NCI-H1092 (cell line): ENCODE results near the gene PGM1.
A peak's percentile ranks its signal among the peaks of the same experiment; 100 is the strongest.

ENCODE experiments used
- DNase-seq: peaks from one replicate; lab custom pipeline; 2025; lab: John Stamatoyannopoulos, UW

PGM1 gene

DNA sequence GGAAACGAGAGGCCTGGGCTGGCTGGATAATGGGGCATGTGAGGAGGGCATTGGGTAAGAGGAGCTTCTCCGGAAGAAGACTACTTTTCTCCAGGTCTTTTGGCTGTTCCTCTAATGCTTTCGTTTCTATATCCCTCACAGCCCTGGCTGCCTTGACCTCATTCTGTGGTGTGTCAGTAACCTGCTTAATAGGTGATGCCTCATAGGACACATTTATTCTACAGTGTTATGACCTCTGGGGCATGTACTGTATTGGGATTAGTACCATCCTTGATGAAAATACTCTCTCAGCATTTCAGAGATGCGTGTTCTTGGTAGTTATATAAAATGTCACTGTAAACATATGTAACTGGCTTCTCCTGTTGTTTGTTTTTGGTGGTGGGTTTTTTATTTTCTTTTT, 40.1 kb downstream of the PGM1 start:
- DNase-seq: no peak

DNA sequence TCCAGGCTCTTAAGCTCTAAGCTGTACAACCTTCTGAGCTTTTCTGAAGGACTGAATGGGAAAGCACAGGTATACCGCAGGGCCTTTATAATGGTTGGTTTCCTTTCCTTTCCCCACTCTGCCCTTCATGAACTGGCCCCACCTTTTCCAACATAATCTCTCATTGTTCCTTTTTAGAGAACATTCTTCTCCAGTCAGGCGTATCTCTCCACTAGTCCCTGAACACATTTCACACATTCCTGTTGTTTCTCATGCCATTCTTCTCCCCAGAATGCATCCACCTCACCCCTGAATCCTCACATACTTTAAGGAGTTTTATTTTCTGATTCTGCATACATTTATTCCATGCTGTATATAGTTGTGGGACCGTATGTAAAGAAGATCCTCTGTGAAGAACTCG, 41.3 kb downstream of the PGM1 start:
- no peak for DNase-seq

DNA sequence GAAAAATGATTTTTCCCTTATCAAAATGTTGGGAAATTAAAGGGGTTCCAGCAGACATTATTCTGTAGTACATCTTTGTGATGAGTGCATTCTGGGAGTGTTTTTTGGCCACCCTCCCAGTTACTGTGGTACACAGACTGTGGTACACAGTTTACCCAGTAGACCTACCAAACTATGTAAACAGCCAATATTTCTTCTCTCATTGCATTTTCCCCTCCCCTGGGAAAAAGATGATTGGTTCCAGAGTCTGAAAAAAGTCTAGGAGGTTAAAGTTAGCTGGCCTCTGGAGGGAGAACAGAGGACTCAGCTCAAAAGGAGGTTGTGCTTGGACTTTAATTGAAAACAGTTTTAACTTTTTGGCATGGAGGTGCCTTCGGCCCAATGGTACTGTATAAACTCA, 42.5 kb downstream of the PGM1 start:
- no peak for DNase-seq

DNA sequence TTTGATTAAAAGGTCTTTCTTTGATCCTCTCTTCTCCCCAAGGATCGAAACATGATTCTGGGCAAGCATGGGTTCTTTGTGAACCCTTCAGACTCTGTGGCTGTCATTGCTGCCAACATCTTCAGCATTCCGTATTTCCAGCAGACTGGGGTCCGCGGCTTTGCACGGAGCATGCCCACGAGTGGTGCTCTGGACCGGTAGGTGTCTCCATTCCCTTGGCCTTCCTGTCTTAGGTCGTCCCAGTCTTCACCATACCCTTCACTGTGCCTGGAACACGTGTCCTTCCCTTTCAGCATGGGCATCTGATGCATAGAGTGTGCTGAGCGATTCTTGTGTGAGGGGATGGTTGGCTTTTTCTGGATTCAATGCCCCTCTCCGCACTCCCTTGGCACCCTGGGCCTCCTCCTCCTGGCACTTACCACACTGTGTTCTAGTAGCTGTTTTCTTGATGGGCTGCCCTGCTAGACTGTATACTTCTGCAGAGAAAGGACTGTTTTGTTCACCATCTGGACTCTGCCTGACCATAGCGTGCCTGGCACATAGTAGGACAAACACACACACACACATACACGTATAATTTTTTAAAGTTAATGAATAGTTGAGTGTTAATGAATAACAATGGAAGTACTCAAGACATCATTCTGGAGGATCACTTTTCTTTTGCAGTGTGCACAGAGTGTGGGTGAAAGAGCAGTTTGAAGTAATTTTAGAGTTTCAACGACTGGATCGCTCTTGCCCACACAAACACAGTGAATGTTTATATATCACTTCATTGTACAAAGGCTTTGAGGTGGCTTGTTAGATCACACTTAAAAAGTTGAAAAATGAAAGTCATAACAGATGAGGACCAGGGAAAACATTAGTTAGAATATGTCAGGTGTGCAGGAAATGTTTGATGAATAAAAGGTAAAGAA, 43.2 kb downstream of the PGM1 start:
- DNase-seq: no peak

DNA sequence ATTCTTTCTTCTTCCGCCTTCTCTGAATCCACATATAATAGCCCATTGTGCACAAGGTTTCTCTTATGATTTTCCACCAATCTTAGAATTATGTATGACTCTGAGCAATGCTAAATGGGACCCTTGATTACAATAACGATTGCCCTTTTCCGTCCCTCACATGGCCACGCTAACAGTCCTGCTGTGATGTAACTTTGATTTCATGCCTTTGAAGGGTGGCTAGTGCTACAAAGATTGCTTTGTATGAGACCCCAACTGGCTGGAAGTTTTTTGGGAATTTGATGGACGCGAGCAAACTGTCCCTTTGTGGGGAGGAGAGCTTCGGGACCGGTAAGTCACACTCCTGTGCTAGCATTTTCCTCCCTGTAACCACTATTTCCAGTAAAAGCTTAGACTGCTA, 45.3 kb downstream of the PGM1 start:
- DNase-seq: no peak

DNA sequence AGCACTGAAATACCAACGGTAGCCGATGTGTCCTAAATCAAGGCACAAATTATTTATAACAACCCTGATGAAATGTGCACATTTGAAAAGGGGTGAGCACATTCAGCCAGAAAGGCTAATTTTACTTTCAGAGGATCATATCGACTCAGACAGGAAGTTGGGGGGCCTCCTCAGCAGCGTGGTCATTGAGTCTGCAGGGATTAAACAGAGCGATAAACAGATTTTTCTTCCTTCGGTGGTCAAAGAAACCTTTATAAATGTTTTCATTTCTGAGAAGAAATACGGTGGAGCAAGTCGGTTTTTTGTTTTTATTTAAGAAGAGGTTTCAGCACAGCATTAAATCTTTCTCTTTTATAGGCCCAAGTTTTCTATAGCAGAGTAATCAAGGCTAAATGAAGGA, 45.7 kb downstream of the PGM1 start:
- no peak for DNase-seq

DNA sequence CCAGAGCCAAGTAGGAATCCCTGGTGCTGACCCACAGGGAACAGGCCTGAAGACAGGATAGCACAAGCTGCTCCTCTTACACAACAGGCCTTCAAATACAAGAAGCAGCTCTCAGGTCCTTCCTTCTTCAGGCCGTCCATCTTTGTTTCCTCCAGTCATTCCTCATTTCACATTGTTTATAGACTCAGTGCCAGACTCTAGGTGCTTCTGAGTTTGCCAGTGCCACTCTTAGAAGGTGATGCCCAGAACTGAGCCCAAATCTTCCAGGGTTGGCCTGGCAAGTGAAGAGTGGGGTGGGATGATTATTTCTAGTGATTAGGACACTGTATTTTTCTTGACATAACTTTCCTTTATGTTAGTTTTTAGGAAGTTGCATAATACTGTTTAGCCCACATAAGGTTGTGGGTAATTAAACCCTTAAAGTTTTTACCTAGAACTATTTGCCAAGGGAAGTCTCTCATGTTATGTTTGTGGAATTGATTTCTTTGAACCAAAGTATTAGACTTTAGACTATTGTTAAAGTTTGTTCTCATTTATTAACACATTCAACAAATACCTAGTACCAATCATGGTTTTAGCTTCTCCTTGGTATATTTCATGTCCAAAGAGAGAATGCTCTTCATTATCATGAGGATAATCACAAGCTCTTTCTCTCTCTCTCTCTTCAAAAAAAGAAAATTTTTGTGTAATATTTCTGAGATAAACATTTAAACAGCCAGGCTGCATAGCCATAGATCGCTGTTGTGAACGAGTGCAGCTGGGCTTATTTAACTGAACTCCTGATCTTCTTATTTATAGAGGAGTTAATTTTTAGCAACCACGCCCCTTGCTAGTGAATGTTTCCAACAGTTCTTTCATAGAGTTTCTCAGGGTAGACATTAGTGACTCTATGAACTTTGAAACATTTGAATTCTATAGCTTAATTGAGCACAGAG, 47.7 kb downstream of the PGM1 start:
- DNase-seq: no peak

DNA sequence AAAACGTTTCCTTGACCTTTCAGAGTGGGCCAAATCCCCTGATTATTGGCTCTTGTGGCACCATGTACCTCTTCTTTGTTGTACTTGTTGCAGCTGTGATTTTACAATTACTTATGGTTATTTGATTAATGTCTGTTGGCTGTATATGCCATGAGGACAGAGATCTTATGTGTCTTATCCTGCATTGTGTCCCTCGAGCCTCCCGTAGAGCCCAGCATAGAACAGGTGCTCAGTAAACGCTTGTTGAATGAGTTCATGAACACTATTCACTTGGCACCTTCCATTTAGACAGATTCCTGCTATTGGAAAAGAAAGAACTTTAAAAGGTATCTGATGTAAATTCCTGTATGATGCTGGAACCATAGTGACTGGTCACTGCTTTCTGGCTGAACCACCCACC, 48.4 kb downstream of the PGM1 start:
- no peak for DNase-seq

DNA sequence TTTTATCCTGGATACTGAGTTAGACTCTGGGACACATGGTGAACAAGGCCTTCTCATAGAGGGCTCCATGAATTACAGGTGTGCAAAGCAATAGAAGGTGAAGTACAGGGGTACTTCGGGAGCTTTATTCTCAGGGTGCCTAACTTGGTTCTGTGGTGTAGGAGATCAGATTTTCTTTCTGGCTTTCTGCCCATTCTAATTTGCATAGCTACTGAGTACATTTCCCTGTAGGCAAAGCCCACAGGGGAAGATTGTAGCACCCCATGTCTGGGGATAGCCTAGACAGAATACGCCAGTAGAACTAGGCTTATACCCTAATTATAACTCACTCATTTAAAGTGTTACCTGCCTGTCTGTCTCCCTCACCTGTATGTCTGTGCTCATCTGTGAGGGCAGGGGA, 49.7 kb downstream of the PGM1 start:
- no peak for DNase-seq

DNA sequence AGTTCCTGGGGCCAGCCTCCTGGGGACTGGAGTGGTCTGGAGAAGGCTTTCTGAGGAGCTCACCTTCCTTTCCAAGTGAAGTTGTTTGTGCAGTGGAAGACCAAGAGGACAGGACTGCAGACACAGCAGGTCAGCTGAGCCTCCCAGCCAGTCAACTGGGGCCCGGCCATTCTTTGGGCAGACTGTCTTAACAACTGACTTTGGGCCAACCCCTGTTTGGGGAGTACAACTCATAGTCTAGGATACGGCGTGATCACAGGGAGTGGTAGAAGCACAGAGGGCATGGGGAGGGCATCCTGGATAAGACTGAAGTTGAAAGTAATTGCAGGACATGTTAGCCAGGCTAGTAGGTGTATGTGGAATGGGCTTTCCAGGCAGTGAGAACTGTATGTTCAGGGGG, 50.3 kb downstream of the PGM1 start:
- no peak for DNase-seq

DNA sequence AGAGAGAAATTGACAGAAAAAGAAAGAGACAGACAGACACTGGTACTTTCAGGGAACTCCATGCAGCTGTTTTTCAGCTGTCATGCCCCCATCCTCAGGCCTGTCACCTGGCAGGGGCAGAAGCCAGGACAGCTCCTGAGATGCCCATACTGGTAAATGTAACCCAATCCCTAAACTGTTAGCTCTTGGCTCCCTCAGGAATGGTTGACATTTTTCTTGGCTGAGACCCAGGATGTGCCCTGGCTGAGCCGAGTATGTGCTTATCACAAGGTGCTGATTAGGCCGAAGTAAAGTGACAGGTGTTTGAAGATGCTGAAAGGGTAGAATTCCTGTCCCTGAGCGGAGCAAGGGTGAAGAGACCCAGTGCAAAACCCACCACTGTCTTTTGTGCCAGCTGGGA, 50.7 kb downstream of the PGM1 start:
- peak; percentile 23 for DNase-seq

DNA sequence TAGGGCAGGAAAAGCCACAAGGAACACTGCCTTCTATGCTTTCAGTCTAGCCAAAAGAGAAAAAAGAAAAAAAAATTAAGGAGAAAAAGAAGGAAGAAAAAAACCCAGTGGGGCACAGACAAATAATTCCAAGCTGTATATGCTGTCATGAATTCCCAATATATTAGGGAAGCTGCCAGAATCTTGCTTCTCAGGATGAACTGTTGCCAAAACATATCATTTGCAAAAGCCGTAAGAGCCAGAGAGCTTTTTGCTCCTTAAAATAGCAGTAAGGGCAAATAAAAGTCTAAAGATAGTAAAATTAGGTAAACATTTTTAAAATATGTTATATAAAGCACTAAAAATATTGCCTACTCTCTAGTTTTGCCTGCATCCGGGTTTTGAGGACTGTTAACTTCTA, 52.1 kb downstream of the PGM1 start:
- DNase-seq: no peak

DNA sequence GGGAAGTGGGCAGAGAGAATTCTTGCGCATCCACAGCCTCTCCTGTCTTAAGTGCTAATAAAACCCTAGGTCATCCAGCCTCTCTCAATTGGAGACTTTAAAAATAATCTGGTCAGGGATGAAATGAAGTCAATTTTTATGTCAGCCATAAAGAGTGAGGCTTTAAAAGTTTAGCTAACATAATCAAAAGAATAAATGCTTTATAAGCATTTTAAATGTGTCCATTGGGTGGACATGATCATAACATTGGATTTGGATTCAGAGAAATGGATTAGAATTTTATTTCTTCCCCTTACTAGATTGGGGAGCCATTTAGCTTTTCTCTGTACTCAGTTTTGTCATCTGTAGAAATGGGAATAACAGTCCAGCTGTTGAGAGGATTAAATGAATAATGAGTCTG, 55.5 kb downstream of the PGM1 start:
- no peak for DNase-seq

DNA sequence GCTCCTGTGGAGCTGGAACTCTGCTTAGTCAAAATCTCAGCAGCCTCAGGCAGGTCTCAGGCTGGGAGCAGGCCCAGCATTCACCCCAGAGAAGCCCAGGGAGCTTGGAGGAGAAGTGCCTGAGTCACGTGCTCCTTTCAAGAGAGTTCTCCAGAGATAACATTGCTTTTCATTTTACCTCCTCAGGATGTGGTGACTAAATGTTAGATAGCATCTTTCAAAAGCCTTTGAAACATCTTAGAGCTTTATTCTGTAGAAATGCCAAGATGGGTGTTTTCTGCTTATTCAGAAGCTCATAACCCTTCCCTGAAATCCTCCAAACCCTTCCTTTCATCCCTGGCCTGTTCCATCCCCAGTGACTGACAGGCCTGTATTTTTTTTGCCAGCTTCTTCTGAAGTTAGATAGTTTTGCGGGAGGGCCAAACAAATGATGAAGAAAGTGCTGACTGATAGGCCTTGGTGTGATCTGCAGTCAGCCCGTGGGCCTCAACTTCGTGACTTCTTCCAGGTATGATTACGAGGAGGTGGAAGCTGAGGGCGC, 58.0 kb downstream of the PGM1 start:
- no peak for DNase-seq

DNA sequence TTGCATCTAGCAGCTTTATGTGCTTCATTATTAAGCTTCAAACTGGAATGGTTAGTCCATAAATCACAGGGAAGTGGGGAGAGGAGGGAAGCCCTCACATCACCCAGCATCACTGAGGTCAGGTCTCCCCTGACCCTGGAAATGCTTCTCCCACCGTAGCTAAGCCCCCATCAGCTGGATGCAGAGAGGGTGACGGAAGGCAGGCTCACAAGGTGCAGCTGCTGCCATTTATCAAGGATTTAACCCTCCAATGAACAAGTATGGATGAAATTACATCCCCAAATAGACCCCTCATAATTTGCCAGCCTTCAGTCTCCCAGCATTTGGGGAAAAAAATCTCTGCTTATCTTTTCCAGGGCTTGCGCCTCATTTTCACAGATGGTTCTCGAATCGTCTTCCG, 60.8 kb downstream of the PGM1 start:
- no peak for DNase-seq

DNA sequence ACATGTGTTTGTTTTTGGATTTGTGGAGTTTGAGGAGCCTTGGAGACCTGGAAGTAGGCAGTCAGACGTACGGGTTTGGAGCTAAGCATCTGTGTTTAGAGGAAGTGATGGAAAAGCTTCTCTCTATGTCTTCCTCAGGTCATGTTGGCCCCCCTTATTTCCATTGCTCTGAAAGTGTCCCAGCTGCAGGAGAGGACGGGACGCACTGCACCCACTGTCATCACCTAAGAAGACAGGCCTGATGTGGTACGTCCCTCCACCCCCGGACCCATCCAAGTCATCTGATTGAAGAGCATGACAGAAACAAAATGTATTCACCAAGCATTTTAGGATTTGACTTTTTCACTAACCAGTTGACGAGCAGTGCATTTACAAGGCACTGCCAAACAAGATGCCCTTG, 66.2 kb downstream of the PGM1 start:
- no peak for DNase-seq

DNA sequence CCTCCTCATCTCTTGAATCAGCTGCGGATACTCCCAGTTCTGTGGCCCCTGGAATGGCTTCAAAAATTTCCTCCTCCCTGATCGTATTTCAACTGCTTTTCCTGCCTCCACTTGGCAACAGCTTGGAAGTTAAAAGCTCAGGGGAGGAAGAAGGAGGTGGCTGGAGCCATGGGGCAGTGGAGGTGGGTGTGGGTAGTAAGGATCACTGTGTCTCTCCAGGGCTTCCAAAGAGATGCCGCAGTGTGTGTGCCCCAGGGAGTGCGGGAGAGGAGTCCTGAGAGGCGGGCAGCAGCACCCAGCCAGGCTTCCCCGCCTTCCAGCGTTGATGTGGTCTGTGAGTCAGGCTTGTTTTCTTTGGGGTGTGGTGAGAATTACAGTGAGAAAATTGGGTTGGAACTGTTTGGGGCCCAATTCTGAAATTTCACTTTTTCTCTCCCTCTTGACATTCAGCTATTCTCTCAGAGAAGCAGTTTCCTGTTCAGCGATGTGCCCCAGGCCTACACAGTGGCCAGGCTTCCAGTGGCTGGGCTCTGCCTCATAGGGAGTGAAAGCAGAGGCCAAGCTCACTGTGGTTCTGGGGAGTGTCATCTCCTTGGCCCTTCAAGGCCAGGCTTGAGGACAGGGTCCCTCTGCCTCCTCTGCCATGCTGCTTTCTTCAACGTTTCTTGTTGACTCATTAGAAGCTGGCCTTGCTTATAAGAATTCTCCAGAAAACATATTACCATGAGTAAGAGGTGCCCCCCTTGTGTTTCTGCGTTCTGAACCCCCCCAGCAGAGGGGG, 69.0 kb downstream of the PGM1 start:
- no peak for DNase-seq

DNA sequence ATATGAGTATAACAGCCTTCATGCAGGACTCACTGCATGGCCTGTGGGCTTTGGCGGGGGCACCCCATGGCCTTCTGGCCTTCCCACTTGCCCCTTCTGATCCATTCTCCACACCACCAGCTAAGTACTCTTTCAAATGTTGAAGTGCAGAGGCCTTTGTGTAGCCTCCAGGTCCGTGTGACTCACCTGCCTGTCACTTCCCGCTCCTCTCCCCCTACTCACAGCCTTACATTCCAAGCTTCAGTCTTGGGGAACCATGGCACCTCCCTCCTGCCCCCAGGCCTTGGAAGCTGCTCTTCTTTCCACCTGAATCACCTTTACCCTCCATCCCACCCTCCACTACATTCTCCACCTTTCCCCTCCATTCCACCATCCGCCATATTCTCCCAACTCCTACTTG, 69.6 kb downstream of the PGM1 start:
- no peak for DNase-seq

DNA sequence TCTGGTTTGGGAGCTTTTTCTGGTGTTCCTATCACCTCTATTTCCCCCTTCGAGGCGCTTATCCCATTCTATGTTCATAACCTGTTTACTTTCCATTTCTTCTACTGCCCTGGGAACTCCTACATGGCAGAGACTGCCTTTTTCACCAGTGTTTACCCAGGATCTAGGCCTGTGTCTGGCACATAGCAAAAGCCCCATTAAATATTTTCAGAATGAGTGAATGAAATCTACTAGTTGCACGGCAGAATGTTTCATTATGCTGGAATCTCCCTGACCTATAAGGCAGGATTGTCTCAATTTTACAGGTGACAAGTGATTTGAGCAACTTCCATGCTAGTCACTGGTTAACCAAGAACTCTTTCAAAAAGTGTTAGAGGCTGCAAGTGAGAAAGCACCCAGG, 70.1 kb downstream of the PGM1 start:
- no peak for DNase-seq

DNA sequence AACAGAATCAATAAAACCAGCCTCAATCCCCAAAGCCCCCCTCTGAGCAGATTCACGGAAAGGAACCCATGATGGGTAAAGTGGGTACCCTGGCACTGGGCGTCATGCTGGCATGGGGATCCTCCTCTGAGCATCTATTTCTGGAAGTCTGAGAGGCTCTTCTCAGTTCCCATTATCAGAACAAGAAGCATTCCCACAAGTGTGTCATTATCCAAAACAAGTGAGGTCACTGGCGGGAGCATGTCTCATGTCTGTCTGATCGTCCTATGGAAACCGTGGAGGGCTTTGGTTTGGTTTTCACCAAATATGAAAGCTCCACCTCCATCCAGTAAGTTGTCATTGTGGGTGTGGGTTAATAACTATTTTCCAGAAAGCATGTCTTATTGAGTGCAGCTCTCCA, 70.7 kb downstream of the PGM1 start:
- no peak for DNase-seq

DNA sequence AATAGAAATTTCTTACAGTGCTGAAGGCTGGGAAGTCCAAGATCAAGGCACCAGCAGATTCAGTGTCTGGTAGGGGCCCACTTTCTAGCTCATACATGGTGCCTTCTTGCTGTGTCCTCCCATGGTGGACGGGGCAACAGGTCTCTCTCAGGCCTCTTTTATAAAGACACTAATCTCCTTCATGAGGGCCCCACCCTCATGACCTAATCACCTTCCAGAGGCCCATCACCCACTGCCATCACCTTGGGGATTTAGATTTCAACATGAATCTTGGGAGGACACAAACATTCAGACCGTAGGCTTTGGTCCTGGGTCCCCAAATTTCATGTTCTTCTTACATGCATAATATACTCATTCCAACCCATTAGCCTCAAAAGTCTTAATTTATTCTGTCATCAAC, 71.5 kb downstream of the PGM1 start:
- no peak for DNase-seq

DNA sequence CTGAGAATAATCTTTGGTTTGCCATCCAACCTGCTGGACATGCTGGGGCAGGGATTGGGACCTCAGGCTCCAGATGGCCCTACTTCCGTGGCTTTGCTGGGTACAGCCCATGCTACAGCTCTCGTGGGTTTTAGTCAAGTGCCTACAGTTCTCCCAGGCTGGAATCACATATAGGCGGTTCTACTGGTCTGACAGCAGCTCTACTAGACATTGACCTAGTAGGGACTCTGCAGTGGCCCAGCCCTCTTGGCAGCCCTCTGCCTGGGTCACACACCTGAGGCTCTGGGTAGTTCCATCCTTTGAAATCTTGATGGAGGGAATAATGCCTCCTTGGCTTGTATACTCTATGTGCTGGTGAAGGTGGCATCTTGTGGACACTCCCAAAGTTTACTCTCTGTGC, 72.2 kb downstream of the PGM1 start:
- no peak for DNase-seq
